ENCODE measurements around the gene HIF1AN.

Gene HIF1AN

GRCh38 chr10:100502926-100503494 lies 32.7 kb upstream of the HIF1AN start:
- H3K27ac ChIP-seq (ENCODE audit: low read depth, low read length) = no peak overlapping the region
- H3K27me3 ChIP-seq (ENCODE audit: low read length) = no peaks in the 10 kb centered on the region
- H3K9me2 ChIP-seq (replicated peaks; ENCODE audit: insufficient read depth, low read length) = no peaks in the 10 kb centered on the region
- H3K4me2 ChIP-seq (ENCODE audit: low read depth, low read length, poor library complexity, severe bottlenecking) = no peak overlapping the region
- H3K9ac ChIP-seq (ENCODE audit: low read length) = no peak overlapping the region
- H3K4me3 ChIP-seq (ENCODE audit: insufficient read depth, low read length, poor library complexity, severe bottlenecking) = no peak overlapping the region
- H2AFZ ChIP-seq (ENCODE audit: low read depth, low read length, severe bottlenecking) = no peak overlapping the region
- H3K9me3 ChIP-seq (ENCODE audit: insufficient read depth, low read length) = no peaks in the 10 kb centered on the region
- no peaks in the 10 kb centered on the region for H3K79me2 ChIP-seq (ENCODE audit: insufficient read depth, low read length)
- H4K20me1 ChIP-seq (ENCODE audit: low read depth, low read length) = no peaks in the 10 kb centered on the region
- no peaks in the 10 kb centered on the region for H3F3A ChIP-seq (ENCODE audit: insufficient read depth)
- TF ChIP-seq CTCF (IDR thresholded peaks at IDR 0.05; ENCODE audit: insufficient read depth, low read length, poor library complexity, severe bottlenecking) = no peak
- no peak for TF ChIP-seq EZH2phosphoT487 (conservative IDR thresholded peaks at IDR 0.05; ENCODE audit: low read length)
- no peaks in the 10 kb centered on the region for H3K36me3 ChIP-seq (ENCODE audit: low read length)

GRCh38 chr10:100504096-100504495 lies 31.6 kb upstream of the HIF1AN start:
- H3K9me2 ChIP-seq (replicated peaks; ENCODE audit: insufficient read depth, low read length) = no peaks in the 10 kb centered on the region
- no peaks in the 10 kb centered on the region for H4K20me1 ChIP-seq (ENCODE audit: low read depth, low read length)
- no peaks in the 10 kb centered on the region for H3F3A ChIP-seq (ENCODE audit: insufficient read depth)
- H3K27me3 ChIP-seq (ENCODE audit: low read length) = no peaks in the 10 kb centered on the region
- H3K9ac ChIP-seq (ENCODE audit: low read length) = no peak overlapping the region
- H3K27ac ChIP-seq (ENCODE audit: low read depth, low read length) = no peak overlapping the region
- H3K9me3 ChIP-seq (ENCODE audit: insufficient read depth, low read length) = no peaks in the 10 kb centered on the region
- no peak for TF ChIP-seq CTCF (IDR thresholded peaks at IDR 0.05; ENCODE audit: insufficient read depth, low read length, poor library complexity, severe bottlenecking)
- TF ChIP-seq EZH2phosphoT487 (conservative IDR thresholded peaks at IDR 0.05; ENCODE audit: low read length) = no peak
- no peak overlapping the region for H3K4me3 ChIP-seq (ENCODE audit: insufficient read depth, low read length, poor library complexity, severe bottlenecking)
- no peaks in the 10 kb centered on the region for H3K36me3 ChIP-seq (ENCODE audit: low read length)
- H2AFZ ChIP-seq (ENCODE audit: low read depth, low read length, severe bottlenecking) = no peak overlapping the region
- no peak overlapping the region for H3K4me2 ChIP-seq (ENCODE audit: low read depth, low read length, poor library complexity, severe bottlenecking)
- H3K79me2 ChIP-seq (ENCODE audit: insufficient read depth, low read length) = no peaks in the 10 kb centered on the region

- Histone ChIP-seq H3K36me3 (ENCODE audit: low read length) (no peaks in the 10 kb centered on the region), H3K9ac (ENCODE audit: low read length) (no peak overlapping the region)
- TF ChIP-seq EZH2phosphoT487 (conservative IDR thresholded peaks at IDR 0.05; ENCODE audit: low read length) (no peak), CTCF (IDR thresholded peaks at IDR 0.05; ENCODE audit: insufficient read depth, low read length, poor library complexity, severe bottlenecking) (no peak)
Measured at GRCh38 chr10:100505164-100505563, 30.6 kb upstream of the HIF1AN start.

More at GRCh38 chr10:100505164-100505563, 30.6 kb upstream of the HIF1AN start:
- Histone ChIP-seq H3K4me2 (ENCODE audit: low read depth, low read length, poor library complexity, severe bottlenecking) (no peak overlapping the region), H3K27me3 (ENCODE audit: low read length) (no peaks in the 10 kb centered on the region), H4K20me1 (ENCODE audit: low read depth, low read length) (no peaks in the 10 kb centered on the region), H2AFZ (ENCODE audit: low read depth, low read length, severe bottlenecking) (no peak overlapping the region), H3K27ac (ENCODE audit: low read depth, low read length) (no peak overlapping the region), H3F3A (ENCODE audit: insufficient read depth) (no peaks in the 10 kb centered on the region), H3K9me2 (replicated peaks; ENCODE audit: insufficient read depth, low read length) (no peaks in the 10 kb centered on the region), H3K4me3 (ENCODE audit: insufficient read depth, low read length, poor library complexity, severe bottlenecking) (no peak overlapping the region), H3K9me3 (ENCODE audit: insufficient read depth, low read length) (no peaks in the 10 kb centered on the region), H3K79me2 (ENCODE audit: insufficient read depth, low read length) (no peaks in the 10 kb centered on the region)

Measured in SU-DHL-6 (cell line).